Activated CD4-positive, alpha-beta memory T cell treated with anti-CD3 and anti-CD28 coated beads for 36 hours (primary cell): ENCODE data around the gene FMNL1. TPM values are rescaled to one million over a fixed set of nuclear protein-coding genes. Genes with fewer than 3 reads are reported as not detected.

Experiments used
- CTCF ChIA-PET: fragments of 350-600 bp; sonication (Branson Sonifier 250); formaldehyde crosslinking; loops from one replicate; lab custom pipeline; 2021; ENCODE audit warnings: antibody characterized with exemption, inconsistent platforms; lab: Charles Lee
- POLR2A ChIA-PET: fragments of 350-600 bp; sonication (Branson Sonifier 250); formaldehyde crosslinking; loops from one replicate; lab custom pipeline; 2021; ENCODE audit warnings: antibody characterized with exemption; lab: Charles Lee
- DNase-seq: peaks from one replicate; pipeline ENCODE4 v3.0.0-alpha.2; 2020
- H3K27ac Mint-ChIP-seq: one replicate; pipeline ENCODE4 v1.8.0; 2021; ENCODE audit warnings: mixed read lengths
- H3K27me3 Mint-ChIP-seq: one replicate; pipeline ENCODE4 v1.8.0; 2021; ENCODE audit warnings: mixed read lengths
- H3K36me3 Mint-ChIP-seq: one replicate; pipeline ENCODE4 v1.8.0; 2021; ENCODE audit warnings: mixed read lengths
- H3K4me1 Mint-ChIP-seq: one replicate; pipeline ENCODE4 v1.8.0; 2021; ENCODE audit warnings: low read depth, mixed read lengths
- H3K4me3 Mint-ChIP-seq: one replicate; pipeline ENCODE4 v1.8.0; 2021; ENCODE audit warnings: mild to moderate bottlenecking, mixed read lengths
- H3K9me3 Mint-ChIP-seq: one replicate; pipeline ENCODE4 v1.8.0; 2021; ENCODE audit warnings: mixed read lengths
- intact Hi-C: fragments of 100-400 bp; cut with micrococcal nuclease; formaldehyde crosslinking; loops from one replicate; pipeline ENCODE4 v1.15.1; 2023
- total RNA-seq, 2 experiments: library from RNA; stranded (reverse); gene quantifications; one replicate each; pipeline ENCODE4 v1.2.3, GENCODE V29; 2021

Gene FMNL1
- total RNA-seq, 2 experiments from 2014 or later = 314 to 331 TPM

GRCh38 chr17:45261577-45262515 is 40.2 kb downstream of the FMNL1 start, which contains the start of gene SPATA32:
Gene SPATA32 (minus strand): TSS chr17:45262094. CDS start chr17:45262016, 78 bp downstream.
- H3K4me3 Mint-ChIP-seq = peak within 1 kb of the TSS; percentile 69
- H3K36me3 Mint-ChIP-seq = peaks cover 30% of the 10 kb centered on the region
- ChIA-PET CTCF (interaction anchor here (0.6 to 2.2 kb wide), 2 partner anchors 15 to 43 kb away, joined by 3 to 13 read pairs; no protein-coding TSS in a partner anchor), POLR2A (no interaction called here)
- peak; percentile 79 for DNase-seq
- peak within 1 kb of the TSS; percentile 67 for H3K27ac Mint-ChIP-seq
- H3K4me1 Mint-ChIP-seq = peaks cover 21% of the 10 kb centered on the region
- intact Hi-C loops = loop anchor here (1.0 to 5.0 kb wide), 2 partner anchors 43 to 125 kb away; no protein-coding TSS in a partner anchor
- no peaks in the 10 kb centered on the region for H3K27me3 Mint-ChIP-seq
- H3K9me3 Mint-ChIP-seq = no peaks in the 10 kb centered on the region

- intact Hi-C loops = loop anchor here (1.0 to 5.0 kb wide), 2 partner anchors 43 to 125 kb away; no protein-coding TSS in a partner anchor
- ChIA-PET POLR2A (interaction anchor here (0.7 to 2.1 kb wide), 3 partner anchors 14 to 44 kb away, joined by 3 to 7 read pairs (median 3); no protein-coding TSS in a partner anchor), CTCF (interaction anchor here (0.6 to 2.2 kb wide), 5 partner anchors 14 to 126 kb away, joined by 3 to 13 read pairs (median 3); no protein-coding TSS in a partner anchor)
- peak overlapping the region; percentile 55 for H3K27ac Mint-ChIP-seq
- peak overlapping the region; percentile 69 for H3K4me3 Mint-ChIP-seq
- peaks cover 40% of the 10 kb centered on the region for H3K36me3 Mint-ChIP-seq
- H3K27me3 Mint-ChIP-seq = no peaks in the 10 kb centered on the region
- H3K9me3 Mint-ChIP-seq = no peaks in the 10 kb centered on the region
- DNase-seq = peak; percentile 28
- peaks cover 20% of the 10 kb centered on the region for H3K4me1 Mint-ChIP-seq
These were observed 41.1 kb downstream of the FMNL1 start for GRCh38 chr17:45262516-45263476.

- Mint-ChIP-seq H3K4me3 (no peak overlapping the region), H3K4me1 (peaks cover 20% of the 10 kb centered on the region), H3K36me3 (peaks cover 43% of the 10 kb centered on the region), H3K9me3 (no peaks in the 10 kb centered on the region), H3K27ac (peak overlapping the region; percentile 55), H3K27me3 (no peaks in the 10 kb centered on the region)
- POLR2A ChIA-PET = interaction anchor here (0.7 to 2.1 kb wide), 3 partner anchors 15 to 45 kb away, joined by 3 to 7 read pairs (median 3); no protein-coding TSS in a partner anchor
- no peak for DNase-seq
- CTCF ChIA-PET = interaction anchor here (0.9 to 2.2 kb wide), 4 partner anchors 14 to 125 kb away, joined by 3 to 13 read pairs (median 4); no protein-coding TSS in a partner anchor
- intact Hi-C loops = loop anchor here (5.0 kb wide), 1 partner anchor 124 kb away; no protein-coding TSS in a partner anchor
These were observed 41.8 kb downstream of the FMNL1 start for GRCh38 chr17:45263477-45263860.

GRCh38 chr17:45264430-45264829 is 42.7 kb downstream of the FMNL1 start:
- Mint-ChIP-seq H3K4me1 (peaks cover 20% of the 10 kb centered on the region), H3K27me3 (no peaks in the 10 kb centered on the region), H3K27ac (no peak overlapping the region), H3K4me3 (no peak overlapping the region), H3K9me3 (no peaks in the 10 kb centered on the region), H3K36me3 (peaks cover 48% of the 10 kb centered on the region)
- intact Hi-C loops = loop anchor here (5.0 kb wide), 1 partner anchor 123 kb away; no protein-coding TSS in a partner anchor
- ChIA-PET POLR2A (interaction anchor here (2.1 kb wide), 1 partner anchor 36 kb away, joined by 7 read pairs; no protein-coding TSS in a partner anchor), CTCF (no interaction called here)
- DNase-seq = no peak

GRCh38 chr17:45264988-45265387 is 43.3 kb downstream of the FMNL1 start:
- no peak for DNase-seq
- Mint-ChIP-seq H3K9me3 (no peaks in the 10 kb centered on the region), H3K4me1 (peaks cover 22% of the 10 kb centered on the region), H3K27me3 (no peaks in the 10 kb centered on the region), H3K27ac (no peak overlapping the region), H3K4me3 (no peak overlapping the region), H3K36me3 (peaks cover 54% of the 10 kb centered on the region)
- ChIA-PET POLR2A (interaction anchor here (0.8 to 2.1 kb wide), 2 partner anchors 17 to 36 kb away, joined by 3 to 7 read pairs; no protein-coding TSS in a partner anchor), CTCF (interaction anchor here (1.1 to 3.7 kb wide), 5 partner anchors 14 to 129 kb away, joined by 3 to 20 read pairs (median 4); partner anchors contain the start of gene ACBD4)
- intact Hi-C loops = loop anchor here (5.0 kb wide), 1 partner anchor 122 kb away; no protein-coding TSS in a partner anchor

- Mint-ChIP-seq H3K9me3 (no peaks in the 10 kb centered on the region), H3K4me3 (no peak overlapping the region), H3K36me3 (peaks cover 60% of the 10 kb centered on the region), H3K27me3 (no peaks in the 10 kb centered on the region), H3K4me1 (peaks cover 29% of the 10 kb centered on the region), H3K27ac (no peak overlapping the region)
- intact Hi-C loops = no loop called here
- DNase-seq = no peak
- POLR2A ChIA-PET = interaction anchor here (0.5 kb wide), 1 partner anchor 37 kb away, joined by 3 read pairs; no protein-coding TSS in a partner anchor
- CTCF ChIA-PET = interaction anchor here (1.1 to 3.7 kb wide), 7 partner anchors 12 to 130 kb away, joined by 3 to 20 read pairs (median 4); partner anchors contain the start of gene ACBD4
These were observed 44.1 kb downstream of the FMNL1 start for GRCh38 chr17:45265821-45266220.

GRCh38 chr17:45266372-45266926 is 44.8 kb downstream of the FMNL1 start:
- H3K27ac Mint-ChIP-seq = no peak overlapping the region
- intact Hi-C loops = no loop called here
- H3K36me3 Mint-ChIP-seq = peaks cover 63% of the 10 kb centered on the region

GRCh38 chr17:45267436-45268055 is 45.9 kb downstream of the FMNL1 start:
- intact Hi-C loops = no loop called here
- H3K9me3 Mint-ChIP-seq = no peaks in the 10 kb centered on the region
- peak overlapping the region; percentile 18 for H3K27ac Mint-ChIP-seq
- H3K27me3 Mint-ChIP-seq = no peaks in the 10 kb centered on the region
- ChIA-PET POLR2A (interaction anchor here (0.6 kb wide), 1 partner anchor 9 kb away, joined by 3 read pairs; no protein-coding TSS in a partner anchor), CTCF (interaction anchor here (0.6 to 3.7 kb wide), 5 partner anchors 9 to 117 kb away, joined by 3 to 20 read pairs (median 13); no protein-coding TSS in a partner anchor)
- peaks cover 29% of the 10 kb centered on the region for H3K4me1 Mint-ChIP-seq
- DNase-seq = no peak
- H3K4me3 Mint-ChIP-seq = no peak overlapping the region
- peaks cover 73% of the 10 kb centered on the region for H3K36me3 Mint-ChIP-seq

More at GRCh38 chr17:45266372-45266926, 44.8 kb downstream of the FMNL1 start:
- CTCF ChIA-PET = interaction anchor here (0.6 to 3.7 kb wide), 8 partner anchors 8 to 131 kb away, joined by 3 to 20 read pairs (median 4); partner anchors contain the start of gene ACBD4
- H3K27me3 Mint-ChIP-seq = no peaks in the 10 kb centered on the region
- H3K9me3 Mint-ChIP-seq = no peaks in the 10 kb centered on the region
- POLR2A ChIA-PET = no interaction called here
- no peak overlapping the region for H3K4me3 Mint-ChIP-seq
- no peak for DNase-seq
- peaks cover 32% of the 10 kb centered on the region for H3K4me1 Mint-ChIP-seq

- ChIA-PET POLR2A (interaction anchor here (0.7 to 1.1 kb wide), 2 partner anchors 18 to 44 kb away, joined by 3 to 5 read pairs; no protein-coding TSS in a partner anchor), CTCF (interaction anchor here (1.1 to 4.8 kb wide), 5 partner anchors 14 to 115 kb away, joined by 3 to 49 read pairs (median 11); no protein-coding TSS in a partner anchor)
- no peaks in the 10 kb centered on the region for H3K9me3 Mint-ChIP-seq
- peaks cover 72% of the 10 kb centered on the region for H3K36me3 Mint-ChIP-seq
- intact Hi-C loops = loop anchor here (2.0 kb wide), 1 partner anchor 51 kb away; no protein-coding TSS in a partner anchor
- peak; percentile 24 for DNase-seq
- H3K27ac Mint-ChIP-seq = peak overlapping the region; percentile 58
- no peaks in the 10 kb centered on the region for H3K27me3 Mint-ChIP-seq
- H3K4me3 Mint-ChIP-seq = no peak overlapping the region
- peaks cover 16% of the 10 kb centered on the region for H3K4me1 Mint-ChIP-seq
These were observed 48.2 kb downstream of the FMNL1 start for GRCh38 chr17:45269912-45270311.
